HG03045 (cell line): ENCODE measurements around the gene ETFA.
"Not testable (repeated sequence)": the region's sequence is repeated elsewhere in the genome, so short reads cannot be mapped to it uniquely, and the experiment has no call there.

Experiments used
- ATAC-seq: cut with Tn5 transposase; IDR thresholded peaks from one replicate; pipeline ENCODE4 v1.9.1; 2021; ENCODE audit warnings: mild to moderate bottlenecking, moderate library complexity; ENCODE audit not compliant: unreplicated experiment

ETFA gene

GRCh38 chr15:76282465-76282864 lies 28.8 kb downstream of the ETFA start:
- no peak for ATAC-seq

DNA sequence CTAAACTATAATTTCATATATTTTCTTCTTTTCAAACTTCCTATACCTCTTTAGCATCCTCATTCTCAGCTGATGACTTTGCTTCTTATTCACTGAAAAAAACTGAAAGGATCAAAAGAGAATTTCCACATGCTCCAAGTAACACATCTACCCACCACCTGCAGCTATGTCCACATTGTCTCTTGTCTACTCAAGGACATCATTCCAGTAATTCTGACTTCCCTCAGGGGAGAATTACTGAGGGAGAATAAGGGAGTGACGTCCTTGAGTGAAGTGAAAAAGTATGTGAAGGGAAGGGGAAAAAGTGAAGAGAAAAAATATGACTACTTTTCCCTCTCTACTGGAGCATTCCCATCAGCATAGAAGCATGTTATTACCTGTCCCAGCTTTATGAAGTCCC lies 32.6 kb downstream of the ETFA start:
- no peak for ATAC-seq

DNA sequence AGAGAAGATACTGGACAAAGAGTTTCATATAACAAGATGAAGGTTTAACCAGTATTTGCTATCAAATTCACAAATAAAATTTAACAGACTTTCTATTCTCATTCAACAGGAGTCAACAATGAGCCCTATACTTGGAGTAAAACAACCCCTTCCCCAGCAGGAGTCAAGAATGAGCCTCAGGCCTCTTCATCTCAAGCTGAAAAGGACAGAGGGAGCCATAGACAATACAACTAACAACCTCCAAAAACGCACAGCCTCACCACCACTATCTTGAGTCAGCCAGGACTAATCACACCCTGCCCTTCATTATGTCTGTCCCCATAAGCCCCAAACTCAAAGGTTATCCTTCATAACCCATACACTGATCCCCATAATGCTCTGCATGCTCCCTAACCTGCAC lies 36.4 kb downstream of the ETFA start:
- ATAC-seq: no peak

DNA sequence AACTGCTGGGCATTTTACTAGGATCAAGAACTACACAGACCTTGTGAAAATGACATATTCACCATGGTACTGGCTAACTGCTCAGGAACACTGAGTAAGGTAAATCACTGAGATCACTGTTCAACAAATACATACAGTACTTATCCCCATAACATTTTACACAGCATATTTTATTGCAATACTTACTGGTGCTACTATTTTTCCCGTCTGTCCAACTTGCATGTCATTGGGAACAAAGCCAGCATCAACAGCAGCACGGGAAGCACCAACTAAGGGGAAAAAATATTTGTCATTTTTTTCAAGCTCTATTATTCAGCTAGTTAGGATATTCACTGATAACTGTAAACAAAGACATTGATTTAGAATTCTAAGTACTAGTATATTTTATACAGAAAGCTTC lies 37.0 kb downstream of the ETFA start:
- ATAC-seq: no peak

DNA sequence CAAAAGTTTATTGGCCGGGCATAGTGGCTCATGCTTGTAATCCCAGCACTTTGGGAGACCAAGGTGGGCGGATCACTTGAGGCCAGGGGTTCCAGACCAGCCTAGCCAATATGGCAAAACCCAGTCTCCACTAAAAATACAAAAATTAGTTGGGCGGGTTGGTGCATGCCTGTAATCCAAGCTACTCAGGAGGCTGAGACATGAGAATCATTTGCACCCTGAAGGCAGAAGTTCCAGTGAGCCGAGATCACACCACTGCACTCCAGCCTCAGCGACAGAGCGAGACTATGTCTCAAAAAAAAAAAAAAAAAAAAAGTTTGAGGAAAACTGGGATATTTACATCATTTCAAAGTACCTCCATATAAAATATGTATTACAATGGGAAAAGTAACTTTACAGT lies 40.4 kb downstream of the ETFA start:
- ATAC-seq: no peak

DNA sequence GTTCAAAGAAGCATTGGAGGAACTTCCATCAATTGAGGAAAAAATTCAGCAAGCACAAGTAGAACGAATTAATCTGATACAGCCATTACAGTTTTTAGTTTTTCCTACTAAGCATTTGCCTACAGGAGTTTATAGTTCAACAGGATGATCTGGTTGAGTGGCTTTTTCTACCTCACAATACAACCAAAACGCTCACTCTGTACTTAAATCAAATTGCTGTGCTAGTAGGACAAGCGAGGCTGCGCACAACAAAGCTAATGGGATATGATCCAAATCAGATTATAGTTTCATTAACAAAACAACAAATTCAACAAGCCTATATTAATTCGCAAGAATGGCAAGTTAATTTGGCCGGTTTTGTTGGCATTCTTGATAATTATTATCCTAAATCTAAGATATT lies 44.2 kb downstream of the ETFA start:
- no peak for ATAC-seq

GRCh38 chr15:76265769-76266168 lies 45.5 kb downstream of the ETFA start:
- not testable (repeated sequence) for ATAC-seq

DNA sequence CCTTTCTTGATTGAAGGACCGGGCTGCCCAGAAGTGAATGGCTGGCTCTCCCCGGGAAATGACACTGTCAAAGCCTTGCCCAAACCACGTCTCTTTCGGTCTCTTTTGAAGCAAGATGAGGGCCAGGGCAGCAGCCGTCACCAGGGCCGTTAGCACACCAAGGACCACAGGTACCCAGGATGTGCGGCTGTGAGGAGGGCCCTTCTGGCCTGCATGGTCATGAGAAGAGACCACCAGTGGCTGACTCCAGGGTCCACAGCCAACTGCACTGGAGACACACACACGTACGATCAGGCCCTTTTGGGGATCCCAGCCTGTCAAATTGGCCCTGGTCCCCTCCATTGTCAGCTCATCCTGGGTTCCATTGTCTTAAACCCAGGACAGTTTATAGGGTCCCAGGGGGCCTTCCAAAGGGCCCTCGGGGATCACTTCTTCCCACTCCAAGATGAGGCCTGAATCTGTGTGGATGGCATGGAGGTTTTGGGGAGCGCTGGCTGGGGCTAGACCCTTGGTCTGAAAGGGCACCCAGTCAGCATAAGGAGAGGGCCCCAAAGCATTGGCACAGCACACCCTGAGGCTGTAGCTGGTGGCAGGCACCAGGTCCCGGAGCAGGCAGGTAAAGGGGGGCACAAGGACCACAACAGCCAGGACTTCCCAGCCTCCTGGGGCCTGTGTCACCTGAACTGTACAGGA lies 50.9 kb downstream of the ETFA start:
- no peak for ATAC-seq

DNA sequence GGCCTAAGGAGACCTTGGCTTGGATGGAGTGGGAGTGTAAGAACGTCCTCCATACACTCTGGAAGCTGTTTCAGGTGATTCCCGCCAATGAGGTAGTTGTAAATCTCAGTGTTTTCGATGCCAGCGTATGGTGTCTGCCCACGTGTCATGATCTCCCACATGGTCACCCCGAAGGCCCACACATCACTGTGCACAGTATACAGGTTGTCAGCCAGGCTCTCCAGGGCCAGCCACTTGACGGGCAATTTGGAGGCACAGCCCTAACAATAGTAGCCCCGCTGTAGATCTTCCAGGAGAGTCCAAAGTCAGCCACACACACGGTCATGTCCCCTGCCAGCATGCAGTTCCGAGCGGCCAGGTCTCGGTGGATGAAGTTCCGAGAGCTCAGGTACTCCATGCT lies 51.9 kb downstream of the ETFA start:
- no peak for ATAC-seq

DNA sequence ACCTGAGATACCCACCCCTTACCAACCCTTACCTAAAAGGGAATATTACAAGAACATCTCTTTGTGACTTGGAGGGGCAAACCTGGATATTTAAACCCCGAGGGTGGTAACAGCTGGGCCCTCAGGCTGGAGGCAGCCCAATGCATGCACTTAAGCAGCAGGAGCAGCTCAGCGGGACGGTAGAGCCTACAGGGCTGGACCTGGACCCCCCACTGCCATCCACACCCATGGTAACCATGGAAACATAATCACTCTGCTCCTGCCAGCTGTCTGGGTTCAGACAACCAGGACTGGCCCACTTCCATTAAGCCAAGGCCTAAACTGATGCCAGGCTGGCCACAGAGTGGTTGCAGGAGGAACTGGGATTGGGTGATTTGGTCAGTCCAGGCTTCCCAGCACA lies 52.8 kb downstream of the ETFA start:
- no peak for ATAC-seq

GRCh38 chr15:76253691-76254473 lies 57.4 kb downstream of the ETFA start:
- no peak for ATAC-seq

DNA sequence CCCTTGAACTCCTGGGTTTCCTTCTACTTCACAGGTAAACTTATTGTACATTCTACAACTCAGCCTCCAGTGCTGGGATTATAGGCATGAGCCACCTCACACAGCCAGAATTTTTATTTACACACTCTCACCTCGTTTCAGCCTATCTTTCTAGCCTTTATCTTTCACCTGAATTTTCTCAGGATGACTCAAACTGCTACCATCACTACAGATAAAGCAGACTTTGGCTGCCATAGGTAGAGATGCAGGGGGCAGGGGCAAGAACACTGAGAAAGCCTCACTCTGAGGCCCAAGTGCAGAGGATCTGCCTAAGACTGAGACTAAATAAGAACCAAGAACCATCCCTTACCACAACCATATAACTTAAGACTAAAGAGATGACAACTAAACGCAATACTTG lies 59.0 kb downstream of the ETFA start:
- no peak for ATAC-seq

DNA sequence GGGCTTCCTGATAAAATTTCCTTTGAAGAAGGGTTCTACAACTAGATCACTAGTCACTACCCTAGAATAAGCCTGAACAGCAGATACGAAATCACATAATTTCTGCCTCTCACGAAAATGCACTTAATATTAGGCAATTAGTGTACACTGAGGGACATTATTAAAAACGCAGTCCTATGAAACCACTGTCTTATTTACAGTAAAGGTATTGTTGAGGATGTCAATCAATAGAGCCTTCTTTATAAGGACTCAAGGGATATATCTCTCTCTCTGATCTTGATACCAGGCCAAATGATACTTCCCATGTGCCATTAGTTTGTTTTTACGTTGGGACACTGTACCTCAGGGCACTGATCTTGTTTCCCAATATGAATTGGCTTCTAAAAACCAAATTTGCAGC lies 59.6 kb downstream of the ETFA start:
- ATAC-seq: no peak

GRCh38 chr15:76245072-76245610 lies 66.1 kb downstream of the ETFA start:
- ATAC-seq: no peak

- no peak for ATAC-seq
These were observed 71.5 kb downstream of the ETFA start for GRCh38 chr15:76239786-76240185.

DNA sequence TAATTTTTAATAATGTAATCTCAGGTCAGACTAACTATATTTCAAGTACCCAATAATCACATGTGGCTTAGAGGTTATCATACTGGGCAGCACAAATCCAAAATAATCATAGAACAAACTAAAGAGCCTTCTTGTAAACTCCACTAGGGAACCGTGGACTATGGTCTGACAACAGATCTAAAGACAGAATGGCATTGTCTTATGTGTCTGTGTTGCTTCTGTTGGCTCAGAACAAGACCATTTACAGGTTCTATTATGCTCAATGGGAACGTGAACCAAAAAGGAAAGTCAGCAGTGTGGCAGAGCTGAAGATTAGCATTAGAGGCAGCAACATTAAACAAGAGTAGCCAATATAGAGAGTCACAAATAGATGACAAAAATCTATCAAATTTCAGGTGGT lies 74.9 kb downstream of the ETFA start:
- ATAC-seq: no peak

- no peak for ATAC-seq
These were observed 76.0 kb downstream of the ETFA start for GRCh38 chr15:76235186-76235826.

- no peak for ATAC-seq
These were observed 76.9 kb downstream of the ETFA start for GRCh38 chr15:76234337-76234889.

DNA sequence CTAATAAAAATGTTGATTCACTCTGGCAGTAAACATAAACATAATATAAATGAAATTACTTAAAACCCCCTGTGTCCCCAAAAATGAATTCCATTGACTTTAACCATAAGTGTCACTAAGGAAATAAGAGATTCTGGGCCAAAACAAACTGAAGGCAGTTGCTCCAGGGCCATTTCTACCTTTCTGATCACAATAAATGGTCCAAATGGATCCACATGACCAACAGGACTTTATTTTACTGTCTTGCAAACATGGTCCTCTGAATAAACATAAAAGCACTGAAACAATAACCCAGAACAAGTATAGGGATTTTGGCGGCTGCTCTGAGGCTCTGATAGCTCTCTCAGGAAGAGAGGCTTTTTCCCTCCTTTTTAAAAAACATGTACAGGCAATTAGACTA lies 77.3 kb downstream of the ETFA start:
- ATAC-seq: no peak

- ATAC-seq: no peak
These were observed 82.0 kb downstream of the ETFA start for GRCh38 chr15:76229266-76229665.

DNA sequence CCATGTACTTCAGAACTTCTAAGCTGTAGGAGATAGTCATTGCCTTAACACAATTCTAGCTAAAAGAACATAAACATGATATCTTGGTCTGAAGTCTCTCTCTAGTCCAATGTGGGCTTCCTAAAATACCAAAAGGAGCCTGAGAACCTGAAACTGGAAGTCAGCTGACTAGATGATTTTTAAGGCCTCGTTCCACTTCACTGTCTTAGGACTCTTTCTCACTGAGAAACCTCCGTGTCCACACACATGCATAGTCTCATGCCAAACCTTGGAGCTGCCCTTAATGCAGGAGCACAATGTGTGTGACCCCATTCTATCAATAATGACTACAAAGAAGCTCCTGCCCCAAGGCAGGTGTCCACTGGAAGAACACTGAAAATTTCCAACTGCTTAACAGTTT lies 87.7 kb downstream of the ETFA start:
- no peak for ATAC-seq

DNA sequence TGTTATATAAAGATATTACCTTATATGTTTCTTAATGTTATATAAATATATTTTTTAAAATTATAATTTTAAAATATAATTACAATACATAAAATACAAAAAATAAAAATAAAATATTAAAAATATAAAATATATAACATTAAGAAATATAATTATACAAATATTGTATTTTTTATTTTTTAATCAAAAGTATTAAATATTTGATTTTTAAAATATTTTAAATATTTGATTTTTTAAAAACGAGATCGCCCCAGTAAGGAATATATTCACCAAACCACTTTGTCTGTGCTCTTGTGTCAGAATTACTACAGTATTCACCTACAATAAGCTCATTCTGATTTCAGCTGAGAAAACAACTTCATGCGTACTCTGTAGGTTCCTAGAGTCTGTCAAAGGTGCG lies 89.1 kb downstream of the ETFA start:
- ATAC-seq: no peak
